NB4 (cell line): ENCODE results near the gene SMAD4.

Experiments
- POLR2A ChIP-seq: IDR thresholded peaks from 2 replicates; pipeline ENCODE4 v1.6.1; 2011; ENCODE audit warnings: mild to moderate bottlenecking; ENCODE audit not compliant: insufficient read length; ENCODE audit errors: extremely low read depth
- TF ChIP-seq, protein P1 (sequence below): IDR thresholded peaks from one replicate; pipeline ENCODE4 v1.5.1; 2012; ENCODE audit warnings: low read depth, low read length
- TF ChIP-seq, protein P2 (sequence below): IDR thresholded peaks from 2 replicates; pipeline ENCODE4 v1.6.1; 2011; ENCODE audit warnings: low read depth, low read length

DNA sequence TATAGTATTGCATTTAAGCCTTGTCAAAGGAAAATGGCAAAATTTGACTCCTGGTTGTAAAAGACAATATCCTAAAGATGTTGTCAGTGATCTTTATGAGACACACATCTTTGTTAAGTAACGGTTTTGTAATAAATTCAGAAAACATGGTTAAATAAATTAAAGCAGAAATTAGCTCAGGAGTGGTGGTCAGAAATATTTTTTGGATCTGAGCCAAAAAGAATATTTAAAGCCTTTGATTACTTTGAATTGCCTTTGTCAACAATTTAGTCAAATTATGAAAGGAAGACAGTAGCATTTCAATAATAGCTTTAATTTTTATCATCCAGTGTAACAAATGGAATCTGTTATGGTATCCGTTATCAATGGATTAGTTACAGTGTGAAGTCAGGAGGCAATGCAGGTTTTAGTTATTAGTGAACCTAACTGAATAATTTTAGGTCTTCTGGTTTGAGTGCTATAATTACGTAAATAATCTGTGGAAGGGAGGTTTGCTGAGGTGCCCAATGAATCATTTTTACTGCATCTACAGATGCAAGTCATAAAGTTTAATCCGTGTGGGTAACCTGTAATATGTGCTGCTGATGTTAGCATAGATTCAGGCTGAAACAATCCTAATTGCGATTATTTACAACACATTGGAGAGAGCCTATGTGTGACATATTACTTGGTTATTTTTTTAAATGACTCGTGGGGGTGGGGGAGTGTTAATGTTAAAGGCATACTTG, 42.7 kb downstream of the SMAD4 start:
- TF ChIP-seq, protein P1, sequence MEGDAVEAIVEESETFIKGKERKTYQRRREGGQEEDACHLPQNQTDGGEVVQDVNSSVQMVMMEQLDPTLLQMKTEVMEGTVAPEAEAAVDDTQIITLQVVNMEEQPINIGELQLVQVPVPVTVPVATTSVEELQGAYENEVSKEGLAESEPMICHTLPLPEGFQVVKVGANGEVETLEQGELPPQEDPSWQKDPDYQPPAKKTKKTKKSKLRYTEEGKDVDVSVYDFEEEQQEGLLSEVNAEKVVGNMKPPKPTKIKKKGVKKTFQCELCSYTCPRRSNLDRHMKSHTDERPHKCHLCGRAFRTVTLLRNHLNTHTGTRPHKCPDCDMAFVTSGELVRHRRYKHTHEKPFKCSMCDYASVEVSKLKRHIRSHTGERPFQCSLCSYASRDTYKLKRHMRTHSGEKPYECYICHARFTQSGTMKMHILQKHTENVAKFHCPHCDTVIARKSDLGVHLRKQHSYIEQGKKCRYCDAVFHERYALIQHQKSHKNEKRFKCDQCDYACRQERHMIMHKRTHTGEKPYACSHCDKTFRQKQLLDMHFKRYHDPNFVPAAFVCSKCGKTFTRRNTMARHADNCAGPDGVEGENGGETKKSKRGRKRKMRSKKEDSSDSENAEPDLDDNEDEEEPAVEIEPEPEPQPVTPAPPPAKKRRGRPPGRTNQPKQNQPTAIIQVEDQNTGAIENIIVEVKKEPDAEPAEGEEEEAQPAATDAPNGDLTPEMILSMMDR = no peak
- TF ChIP-seq, protein P2, sequence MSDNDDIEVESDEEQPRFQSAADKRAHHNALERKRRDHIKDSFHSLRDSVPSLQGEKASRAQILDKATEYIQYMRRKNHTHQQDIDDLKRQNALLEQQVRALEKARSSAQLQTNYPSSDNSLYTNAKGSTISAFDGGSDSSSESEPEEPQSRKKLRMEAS = no peak
- no peak for TF ChIP-seq POLR2A
